Neural progenitor cell (in vitro differentiated cells): ENCODE measurements around the gene NEDD4L.
A peak's percentile ranks its signal among the peaks of the same experiment; 100 is the strongest.

Source experiments
- CTCF ChIP-seq: fragments of 200-600 bp; sonication (generic); IDR thresholded peaks from 2 replicates; pipeline ENCODE4 v1.5.1; 2017; ENCODE audit warnings: antibody characterized with exemption, mild to moderate bottlenecking
- EZH2 ChIP-seq: fragments of 200-600 bp; sonication (generic); IDR thresholded peaks from 2 replicates; pipeline ENCODE4 v1.6.1; 2017; ENCODE audit warnings: antibody characterized with exemption, mild to moderate bottlenecking, moderate library complexity

- TF ChIP-seq EZH2 (no peak), CTCF (peak; percentile 39)
These were observed 291.8 kb downstream of the NEDD4L start for GRCh38 chr18:58335821-58336220.
